ENCODE results near the gene DSG2. TPM values are rescaled to one million over a fixed set of nuclear protein-coding genes. Genes with fewer than 3 reads are reported as not detected.

The DSG2 gene
- total and polyA plus RNA-seq, 2 of the 4 experiments (the other 2 are of a cell fraction) = 1.8 to 2.3 TPM

DNA sequence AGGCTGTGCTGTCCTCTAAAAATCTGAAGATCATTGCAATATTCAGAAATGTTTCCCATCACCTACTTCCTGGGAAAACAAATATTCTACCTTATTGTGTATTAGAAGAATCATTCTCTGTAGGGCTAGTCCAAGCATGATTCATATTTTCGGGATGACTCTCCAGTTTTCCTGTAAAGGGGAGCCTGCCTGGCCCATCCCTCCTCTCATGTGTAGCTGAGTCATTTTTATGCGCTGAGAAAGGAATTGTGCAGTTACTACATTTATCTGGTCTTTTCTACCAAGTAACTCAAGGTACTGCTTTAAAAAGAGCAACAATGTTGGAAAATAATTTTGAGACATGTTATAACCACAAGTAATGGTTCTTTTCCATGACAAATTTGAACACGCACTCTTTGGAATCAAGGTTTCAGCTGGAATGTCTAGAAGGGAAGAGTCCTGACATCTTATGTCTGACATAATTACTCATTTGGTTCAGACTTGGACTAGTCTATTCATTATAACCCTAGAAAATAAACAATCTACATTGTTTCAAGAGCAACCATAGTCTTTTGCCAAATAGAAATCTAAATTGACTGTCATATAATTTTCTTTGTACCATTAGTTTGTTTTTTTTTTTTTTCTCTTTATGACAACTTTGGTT is 43.8 kb upstream of the DSG2 start:
- ATAC-seq (ENCODE audit: low read depth) (peak; percentile 91), DNase-seq (peak; percentile 69)
- H3K27ac ChIP-seq (ENCODE audit: insufficient read depth, low read length) = no peak overlapping the region

More for the DNA sequence above, 43.8 kb upstream of the DSG2 start:
- H3K18ac ChIP-seq (ENCODE audit: low read depth, low read length) = no peak overlapping the region
- no peak overlapping the region for H2BK15ac ChIP-seq (ENCODE audit: low read depth, low read length)
- H3K14ac ChIP-seq (replicated peaks; ENCODE audit: low read depth, low read length) = no peak overlapping the region
- no peak overlapping the region for H3K4ac ChIP-seq (ENCODE audit: low read depth, low read length)
- H3K4me1 ChIP-seq (ENCODE audit: control insufficient read depth, insufficient read depth, low read length) = no peaks in the 10 kb centered on the region
- H3K79me1 ChIP-seq (ENCODE audit: low read depth in 1 of 2, low read length in 2 of 2) = no peaks in the 10 kb centered on the region
- intact Hi-C loops (cut with micrococcal nuclease) (no loop called here), in situ Hi-C loops (cut with MboI; ENCODE audit: low sequenced_read_pairs) (no loop called here), dilution Hi-C loops (cut with HindIII; ENCODE audit: low sequenced_read_pairs, unreplicated experiment) (no loop called here)
- H3K56ac ChIP-seq (ENCODE audit: extremely low read depth, insufficient read depth, low read length) = no peak overlapping the region
- H3K9me3 ChIP-seq (ENCODE audit: control insufficient read depth, insufficient read depth, low read length) = no peaks in the 10 kb centered on the region; the same call in 1 of the 2 replicates
- H4K20me1 ChIP-seq (ENCODE audit: insufficient read depth, low read length) = no peaks in the 10 kb centered on the region
- ChIA-PET CTCF (interaction anchor here (0.6 kb wide), 1 partner anchor 29 kb away, joined by 4 read pairs; no protein-coding TSS in a partner anchor), POLR2A (ENCODE audit: unreplicated experiment) (no interaction called here)
- H4K5ac ChIP-seq (ENCODE audit: low read depth, low read length) = no peak overlapping the region
- H3K23ac ChIP-seq (ENCODE audit: low read depth, low read length) = no peak overlapping the region
- H3K9ac ChIP-seq (ENCODE audit: low read depth, low read length) = no peak overlapping the region
- no peak overlapping the region for H2AFZ ChIP-seq (replicated peaks; ENCODE audit: low read length, poor library complexity)
- no peak overlapping the region for H3K4me3 ChIP-seq (ENCODE audit: insufficient read depth, low read depth, low read length)
- H2AK5ac ChIP-seq (ENCODE audit: low read depth, low read length) = no peak overlapping the region
- WGBS, 2 experiments (ENCODE audit: extremely low coverage in 2 of 2, insufficient read length in 1 of 2) = no CpG with 5 or more reads among the region's 3 CpGs
- H4K91ac ChIP-seq (ENCODE audit: insufficient read depth, low read depth, low read length) = no peak overlapping the region
- 0 out of 2 replicates have a peak overlapping the region, but pooled peaks have one; percentile 11 for H2BK120ac ChIP-seq (ENCODE audit: low read depth, low read length)
- H3K36me3 ChIP-seq (ENCODE audit: control insufficient read depth, insufficient read depth, low read length) = no peaks in the 10 kb centered on the region
- H3K4me2 ChIP-seq (ENCODE audit: low read depth, low read length) = no peak overlapping the region
- H3K9me1 ChIP-seq (ENCODE audit: insufficient read depth, low read length) = no peaks in the 10 kb centered on the region
- no peak overlapping the region for H4K8ac ChIP-seq (ENCODE audit: low read depth in 2 of 2, low read length in 2 of 2)
- no peak overlapping the region for H2AK9ac ChIP-seq (replicated peaks; ENCODE audit: low read depth, low read length, poor library complexity)
- BruUV-seq (replicated peaks) = no TSS peak
- H3K27me3 ChIP-seq (ENCODE audit: control insufficient read depth, insufficient read depth, low read length) = no peaks in the 10 kb centered on the region
- H2BK20ac ChIP-seq (ENCODE audit: low read depth, low read length) = 0 out of 2 replicates have a peak overlapping the region, but pooled peaks have one; percentile 25
- peak overlapping the region; percentile 38 for H2BK5ac ChIP-seq (ENCODE audit: low read depth, low read length, poor library complexity, severe bottlenecking)
- TF ChIP-seq SMC3 (IDR thresholded peaks at IDR 0.05; ENCODE audit: low read depth, low read length) = no peak
- no peak for TF ChIP-seq MAZ (IDR thresholded peaks at IDR 0.05; ENCODE audit: borderline replicate concordance, low read depth, low read length)
- no peak for TF ChIP-seq POLR2A (IDR thresholded peaks at IDR 0.05; ENCODE audit: low read depth, low read length)
- no peak for TF ChIP-seq BHLHE40 (IDR thresholded peaks at IDR 0.05; ENCODE audit: low read depth, low read length)
- TF ChIP-seq NFE2L2 (IDR thresholded peaks at IDR 0.05; ENCODE audit: low read depth, low read length) = no peak
- TF ChIP-seq, protein P1, sequence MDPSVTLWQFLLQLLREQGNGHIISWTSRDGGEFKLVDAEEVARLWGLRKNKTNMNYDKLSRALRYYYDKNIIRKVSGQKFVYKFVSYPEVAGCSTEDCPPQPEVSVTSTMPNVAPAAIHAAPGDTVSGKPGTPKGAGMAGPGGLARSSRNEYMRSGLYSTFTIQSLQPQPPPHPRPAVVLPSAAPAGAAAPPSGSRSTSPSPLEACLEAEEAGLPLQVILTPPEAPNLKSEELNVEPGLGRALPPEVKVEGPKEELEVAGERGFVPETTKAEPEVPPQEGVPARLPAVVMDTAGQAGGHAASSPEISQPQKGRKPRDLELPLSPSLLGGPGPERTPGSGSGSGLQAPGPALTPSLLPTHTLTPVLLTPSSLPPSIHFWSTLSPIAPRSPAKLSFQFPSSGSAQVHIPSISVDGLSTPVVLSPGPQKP (IDR thresholded peaks at IDR 0.05; ENCODE audit: borderline replicate concordance, low read depth, low read length) = no peak
- TF ChIP-seq MAFK (IDR thresholded peaks at IDR 0.05; ENCODE audit: low read depth, low read length) = no peak
- no peak for TF ChIP-seq FOS (IDR thresholded peaks at IDR 0.05; ENCODE audit: low read depth, low read length)
- no peak for TF ChIP-seq RFX5 (IDR thresholded peaks at IDR 0.05; ENCODE audit: low read depth, low read length)
- TF ChIP-seq, protein P2, sequence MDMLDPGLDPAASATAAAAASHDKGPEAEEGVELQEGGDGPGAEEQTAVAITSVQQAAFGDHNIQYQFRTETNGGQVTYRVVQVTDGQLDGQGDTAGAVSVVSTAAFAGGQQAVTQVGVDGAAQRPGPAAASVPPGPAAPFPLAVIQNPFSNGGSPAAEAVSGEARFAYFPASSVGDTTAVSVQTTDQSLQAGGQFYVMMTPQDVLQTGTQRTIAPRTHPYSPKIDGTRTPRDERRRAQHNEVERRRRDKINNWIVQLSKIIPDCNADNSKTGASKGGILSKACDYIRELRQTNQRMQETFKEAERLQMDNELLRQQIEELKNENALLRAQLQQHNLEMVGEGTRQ (IDR thresholded peaks at IDR 0.05; ENCODE audit: low read depth, low read length) = no peak
- no peak for TF ChIP-seq RAD21 (IDR thresholded peaks at IDR 0.05; ENCODE audit: low read length)
- TF ChIP-seq CHD1 (IDR thresholded peaks at IDR 0.05; ENCODE audit: low read depth, low read length) = no peak
- no peak for TF ChIP-seq CEBPB (IDR thresholded peaks at IDR 0.05; ENCODE audit: low read depth, low read length)
- TF ChIP-seq MXI1 (IDR thresholded peaks at IDR 0.05; ENCODE audit: borderline replicate concordance, low read depth, low read length) = no peak
- TF ChIP-seq, protein P3, sequence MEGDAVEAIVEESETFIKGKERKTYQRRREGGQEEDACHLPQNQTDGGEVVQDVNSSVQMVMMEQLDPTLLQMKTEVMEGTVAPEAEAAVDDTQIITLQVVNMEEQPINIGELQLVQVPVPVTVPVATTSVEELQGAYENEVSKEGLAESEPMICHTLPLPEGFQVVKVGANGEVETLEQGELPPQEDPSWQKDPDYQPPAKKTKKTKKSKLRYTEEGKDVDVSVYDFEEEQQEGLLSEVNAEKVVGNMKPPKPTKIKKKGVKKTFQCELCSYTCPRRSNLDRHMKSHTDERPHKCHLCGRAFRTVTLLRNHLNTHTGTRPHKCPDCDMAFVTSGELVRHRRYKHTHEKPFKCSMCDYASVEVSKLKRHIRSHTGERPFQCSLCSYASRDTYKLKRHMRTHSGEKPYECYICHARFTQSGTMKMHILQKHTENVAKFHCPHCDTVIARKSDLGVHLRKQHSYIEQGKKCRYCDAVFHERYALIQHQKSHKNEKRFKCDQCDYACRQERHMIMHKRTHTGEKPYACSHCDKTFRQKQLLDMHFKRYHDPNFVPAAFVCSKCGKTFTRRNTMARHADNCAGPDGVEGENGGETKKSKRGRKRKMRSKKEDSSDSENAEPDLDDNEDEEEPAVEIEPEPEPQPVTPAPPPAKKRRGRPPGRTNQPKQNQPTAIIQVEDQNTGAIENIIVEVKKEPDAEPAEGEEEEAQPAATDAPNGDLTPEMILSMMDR (conservative IDR thresholded peaks at IDR 0.05; ENCODE audit: low read depth, low read length) = no peak
- no peak for TF ChIP-seq RCOR1 (IDR thresholded peaks at IDR 0.05; ENCODE audit: insufficient replicate concordance, low read length)

Measured in IMR-90 (cell line).